GM12878 (cell line): ENCODE measurements around the gene OTUD4. TPM values are rescaled to one million over a fixed set of nuclear protein-coding genes. Genes with fewer than 3 reads are reported as not detected.
A peak's percentile ranks its signal among the peaks of the same experiment; 100 is the strongest.

Experiments used
- ATAC-seq: fragments of 200-7000 bp; cut with Tn5 transposase; 3 replicates; pipeline ENCODE4 v1.9.1; 2020; ENCODE audit warnings: mild to moderate bottlenecking, moderate library complexity
- BruUV-seq: library from RNA; stranded (reverse); fragments of 400-500 nt; replicated peaks from 2 replicates; lab custom pipeline; 2021; lab: Mats Ljungman, UMichigan
- CTCF ChIA-PET: fragments of 300-600 bp; sonication (Branson Sonifier 250); formaldehyde crosslinking; extraction: SDS; loops from one replicate; lab custom pipeline; 2021; ENCODE audit warnings: inconsistent platforms; lab: Yijun Ruan, JAX
- POLR2A ChIA-PET: fragments of 350-600 bp; formaldehyde crosslinking; extraction: SDS; loops from one replicate; lab custom pipeline; 2021; ENCODE audit warnings: inconsistent platforms; lab: Charles Lee
- RAD21 ChIA-PET: fragments of 300-600 bp; sonication (Branson Sonifier 250); formaldehyde crosslinking; loops from one replicate; lab custom pipeline; 2023; ENCODE audit warnings: antibody characterized with exemption; ENCODE audit not compliant: unreplicated experiment; lab: Charles Lee
- SMC1A ChIA-PET: fragments of 300-600 bp; sonication (Branson Sonifier 250); formaldehyde crosslinking; loops from one replicate; lab custom pipeline; 2023; ENCODE audit not compliant: unreplicated experiment, uncharacterized antibody; lab: Charles Lee
- DNase-seq: peaks from one replicate; pipeline ENCODE4 v3.0.0-alpha.2; 2011; ENCODE audit warnings: low read depth, low spot score
- FAIRE-seq: peaks from 3 replicates; lab custom pipeline; 2011; peaks lifted over from hg19 to GRCh38; lab: Jason Lieb, UNC
- H2AFZ ChIP-seq: 2 replicates; pipeline ENCODE4 v1.6.0; 2011; ENCODE audit warnings: low read depth, low read length, control low read depth; ENCODE audit not compliant: control insufficient read depth
- H3K27ac ChIP-seq: 2 replicates; pipeline ENCODE4 v1.5.1; 2011; ENCODE audit warnings: control low read depth; ENCODE audit not compliant: control insufficient read depth, insufficient read depth
- H3K27me3 ChIP-seq, 2 experiments: replicated peaks in 1 of 2; 2 replicates each; pipeline versions ENCODE4 v1.6.0 to v1.6.1; 2011; ENCODE audit warnings: low read length in 1 of 2; ENCODE audit not compliant: control insufficient read depth in 2 of 2, insufficient read depth in 2 of 2
- H3K36me3 ChIP-seq, 2 experiments: 2 replicates each; pipeline ENCODE4 v1.5.1; 2011; ENCODE audit warnings: low read length in 1 of 2; ENCODE audit not compliant: control insufficient read depth in 2 of 2, insufficient read depth in 2 of 2
- H3K4me1 ChIP-seq: 2 replicates; pipeline ENCODE4 v1.6.1; 2011; ENCODE audit warnings: mild to moderate bottlenecking, low read length, moderate library complexity, mixed read lengths; ENCODE audit not compliant: control insufficient read depth, insufficient read depth
- H3K4me2 ChIP-seq: 2 replicates; pipeline ENCODE4 v1.6.0; 2011; ENCODE audit warnings: control low read depth; ENCODE audit not compliant: control insufficient read depth, insufficient read depth
- H3K4me3 ChIP-seq: fragments of 200-600 bp; sonication (generic); 2 replicates; pipeline ENCODE4 v1.5.1; 2016
- H3K79me2 ChIP-seq: 2 replicates; pipeline ENCODE4 v1.6.0; 2011; ENCODE audit warnings: low read length; ENCODE audit not compliant: control insufficient read depth, insufficient read depth
- H3K9ac ChIP-seq: 2 replicates; pipeline ENCODE4 v1.8.0; 2011; ENCODE audit warnings: low read length, control low read depth, mixed read lengths; ENCODE audit not compliant: control insufficient read depth, insufficient read depth
- H3K9me3 ChIP-seq: replicated peaks from 3 replicates; pipeline ENCODE4 v1.5.1; 2011; ENCODE audit warnings: mild to moderate bottlenecking, low read length; ENCODE audit not compliant: control insufficient read depth, insufficient read depth
- H4K20me1 ChIP-seq: 2 replicates; pipeline ENCODE4 v1.6.0; 2011; ENCODE audit not compliant: control insufficient read depth, insufficient read depth
- BCL11A ChIP-seq: IDR thresholded peaks from 2 replicates; pipeline ENCODE4 v1.6.1; 2011; ENCODE audit warnings: low read depth, low read length
- BRCA1 ChIP-seq: IDR thresholded peaks from 2 replicates; pipeline ENCODE4 v1.6.1; 2011; ENCODE audit warnings: low read depth, low read length, improper control_type of control experiment
- CBX3 ChIP-seq: fragments of 200-600 bp; sonication (generic); IDR thresholded peaks from 2 replicates; pipeline ENCODE4 v1.6.1; 2016; ENCODE audit warnings: low read depth, borderline replicate concordance
- CHD2 ChIP-seq: IDR thresholded peaks from 2 replicates; pipeline ENCODE4 v1.6.1; 2011; ENCODE audit warnings: low read depth, low read length, improper control_type of control experiment, borderline replicate concordance
- CHD4 ChIP-seq: fragments of 200-600 bp; sonication (generic); IDR thresholded peaks from 2 replicates; pipeline ENCODE4 v1.6.1; 2016; ENCODE audit warnings: mild to moderate bottlenecking
- DPF2 ChIP-seq: fragments of 450-650 bp; IDR thresholded peaks from 2 replicates; pipeline ENCODE4 v1.6.1; 2017; ENCODE audit warnings: mild to moderate bottlenecking
- JUND ChIP-seq: IDR thresholded peaks from 2 replicates; pipeline ENCODE4 v1.6.1; 2012; ENCODE audit warnings: low read depth, mild to moderate bottlenecking, low read length, improper control_type of control experiment, moderate library complexity
- KDM1A ChIP-seq: fragments of 200-600 bp; sonication (generic); IDR thresholded peaks from 2 replicates; pipeline ENCODE4 v1.6.1; 2016; ENCODE audit warnings: borderline replicate concordance
- POLR2A ChIP-seq: IDR thresholded peaks from 2 replicates; pipeline ENCODE4 v1.6.1; 2011; ENCODE audit warnings: low read depth, mild to moderate bottlenecking, low read length
- SMAD5 ChIP-seq: IDR thresholded peaks from 2 replicates; pipeline ENCODE4 v1.6.1; 2016; ENCODE audit warnings: antibody characterized with exemption, low read depth
- SPI1 ChIP-seq: IDR thresholded peaks from 2 replicates; pipeline ENCODE4 v1.6.1; 2011; ENCODE audit warnings: low read depth, mild to moderate bottlenecking, low read length, moderate library complexity, borderline replicate concordance; ENCODE audit not compliant: insufficient read depth
- TBL1XR1 ChIP-seq: IDR thresholded peaks from 2 replicates; pipeline ENCODE4 v1.6.1; 2012; ENCODE audit warnings: low read depth, low read length, improper control_type of control experiment
- ZNF274 ChIP-seq: IDR thresholded peaks from one replicate; pipeline ENCODE4 v1.8.0; 2011; ENCODE audit not compliant: insufficient read length, insufficient read depth
- WGBS: methylation state at CpG from one replicate; pipeline ENCODE4 v1.1.6; 2016; ENCODE audit warnings: low lambda C conversion rate; ENCODE audit not compliant: insufficient replicate concordance, insufficient coverage; ENCODE audit errors: missing lambda C conversion rate; 5-methylcytosine and 5-hydroxymethylcytosine counted together
- in situ Hi-C: fragments of 300-500 bp; cut with MboI; formaldehyde crosslinking; loops from 9 replicates; pipeline ENCODE4 v1.14.3; 2018; ENCODE audit warnings: mixed read lengths
- intact Hi-C: fragments of 100-400 bp; cut with micrococcal nuclease; formaldehyde crosslinking; loops from one replicate; pipeline ENCODE4 v1.14.2; 2022; ENCODE audit not compliant: unreplicated experiment
- polyA plus RNA-seq, 11 experiments: library from polyadenylated mRNA; depleted of rRNA in 4 of 11; unstranded in 6 of 11; stranded (reverse) in 5 of 11; fragments of >200 nt; fragmentation: Nextera tagmentation in 4 of 11; fragmentation: Illumina TruSeq in 1 of 11; extraction: Ambion mirVana in 4 of 11; extraction: Trizol in 1 of 11; gene quantifications; 1 replicate in 1 of 11; 2 replicates in 10 of 11; pipeline versions ENCODE4 v1.2.1 to v1.2.3, GENCODE V29; 2011 to 2016; ENCODE audit warnings: inconsistent platforms in 2 of 11, missing spikeins in 2 of 11, low read depth in 1 of 11
- total RNA-seq, 4 experiments: library from RNA; depleted of rRNA in 3 of 4; stranded (reverse); fragments of >200 nt in 3 of 4; fragmentation: Illumina TruSeq in 1 of 4; extraction: Trizol in 1 of 4; gene quantifications; 2 replicates each; pipeline versions ENCODE4 v1.2.1 to v1.2.3, GENCODE V29; 2013 to 2021
- TF ChIP-seq, protein P1 (sequence below): fragments of 450-650 bp; IDR thresholded peaks from 2 replicates; pipeline ENCODE4 v1.6.1; 2016; ENCODE audit warnings: mild to moderate bottlenecking
- TF ChIP-seq, protein P2 (sequence below): fragments of 450-650 bp; IDR thresholded peaks from 2 replicates; pipeline ENCODE4 v1.6.1; 2017; ENCODE audit warnings: antibody characterized with exemption, mild to moderate bottlenecking, moderate library complexity
- TF ChIP-seq, protein P3 (sequence below): fragments of 450-650 bp; IDR thresholded peaks from 2 replicates; pipeline ENCODE4 v1.6.1; 2017; ENCODE audit warnings: mild to moderate bottlenecking, moderate library complexity

Gene OTUD4
- total and polyA plus RNA-seq, 10 of the 15 experiments (the other 5 are each of a cell fraction or from before 2014, with no cell fraction given), result 2.2 to 26.3 (median 14.2) TPM

DNA sequence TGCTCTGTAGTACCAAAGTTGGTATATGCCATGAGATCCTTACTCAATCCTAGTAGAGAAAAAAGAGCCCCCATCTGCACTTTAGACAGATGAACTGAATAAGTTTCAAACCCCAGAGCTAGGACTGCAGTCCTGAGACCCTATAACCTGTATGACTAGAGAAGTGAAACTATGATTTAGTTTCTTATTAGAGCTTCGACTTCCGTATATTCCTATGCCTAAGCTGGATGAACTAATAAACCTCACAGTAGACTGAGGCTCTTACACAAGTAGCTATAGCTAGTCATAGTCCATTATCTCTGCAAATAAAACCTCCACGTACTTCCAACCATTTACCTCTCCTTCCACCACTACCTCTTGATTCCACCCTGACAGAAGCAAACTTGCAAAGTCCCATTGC is 6.3 kb upstream of the OTUD4 start:
- WGBS, result 18% methylated on average over 3 of the region's 3 CpGs
- ChIA-PET CTCF (interaction anchor here (0.6 to 3.5 kb wide), 10 partner anchors 9 to 371 kb away, joined by 3 to 17 read pairs (median 4); no protein-coding TSS in a partner anchor), POLR2A (interaction anchor here (0.7 to 1.5 kb wide), 4 partner anchors 9 to 88 kb away, joined by 3 to 5 read pairs (median 4); partner anchors contain the start of gene ABCE1), SMC1A (interaction anchor here (0.5 to 2.0 kb wide), 14 partner anchors 8 to 1364 kb away, joined by 3 to 9 read pairs (median 4); partner anchors contain the start of genes ABCE1 and ANAPC10), RAD21 (interaction anchor here (0.7 to 2.0 kb wide), 6 partner anchors 8 to 423 kb away, joined by 3 to 12 read pairs (median 4); no protein-coding TSS in a partner anchor)
- Histone ChIP-seq H3K9ac (no peak overlapping the region), H4K20me1 (no peaks in the 10 kb centered on the region), H3K79me2 (no peaks in the 10 kb centered on the region), H2AFZ (peak overlapping the region; percentile 28; the same call in 1 of the 2 replicates), H3K36me3 (no peaks in the 10 kb centered on the region), H3K9me3 (no peaks in the 10 kb centered on the region), H3K27ac (no peak overlapping the region), H3K4me1 (peaks cover 35% of the 10 kb centered on the region), H3K4me2 (peak overlapping the region; percentile 67; the same call in 1 of the 2 replicates), H3K4me3 (no peak overlapping the region), H3K27me3 (no peaks in the 10 kb centered on the region)
- DNase-seq, result no peak
- intact Hi-C loops, result loop anchor here (10.0 kb wide), 1 partner anchor 1088 kb away; no protein-coding TSS in a partner anchor
- in situ Hi-C loops, result no loop called here
- ATAC-seq, result peak; percentile 88
- no TSS peak for BruUV-seq
- FAIRE-seq, result peak; percentile 75
- TF ChIP-seq SMAD5 (no peak), KDM1A (no peak), BCL11A (no peak), TBL1XR1 (no peak), SPI1 (peak; percentile 87), BRCA1 (no peak), POLR2A (no peak), CHD4 (no peak), ZNF274 (no peak), JUND (no peak), CBX3 (no peak), DPF2 (peak; percentile 68), CHD2 (no peak)
- TF ChIP-seq, protein P1, sequence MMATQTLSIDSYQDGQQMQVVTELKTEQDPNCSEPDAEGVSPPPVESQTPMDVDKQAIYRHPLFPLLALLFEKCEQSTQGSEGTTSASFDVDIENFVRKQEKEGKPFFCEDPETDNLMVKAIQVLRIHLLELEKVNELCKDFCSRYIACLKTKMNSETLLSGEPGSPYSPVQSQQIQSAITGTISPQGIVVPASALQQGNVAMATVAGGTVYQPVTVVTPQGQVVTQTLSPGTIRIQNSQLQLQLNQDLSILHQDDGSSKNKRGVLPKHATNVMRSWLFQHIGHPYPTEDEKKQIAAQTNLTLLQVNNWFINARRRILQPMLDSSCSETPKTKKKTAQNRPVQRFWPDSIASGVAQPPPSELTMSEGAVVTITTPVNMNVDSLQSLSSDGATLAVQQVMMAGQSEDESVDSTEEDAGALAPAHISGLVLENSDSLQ, result no peak
- TF ChIP-seq, protein P2, sequence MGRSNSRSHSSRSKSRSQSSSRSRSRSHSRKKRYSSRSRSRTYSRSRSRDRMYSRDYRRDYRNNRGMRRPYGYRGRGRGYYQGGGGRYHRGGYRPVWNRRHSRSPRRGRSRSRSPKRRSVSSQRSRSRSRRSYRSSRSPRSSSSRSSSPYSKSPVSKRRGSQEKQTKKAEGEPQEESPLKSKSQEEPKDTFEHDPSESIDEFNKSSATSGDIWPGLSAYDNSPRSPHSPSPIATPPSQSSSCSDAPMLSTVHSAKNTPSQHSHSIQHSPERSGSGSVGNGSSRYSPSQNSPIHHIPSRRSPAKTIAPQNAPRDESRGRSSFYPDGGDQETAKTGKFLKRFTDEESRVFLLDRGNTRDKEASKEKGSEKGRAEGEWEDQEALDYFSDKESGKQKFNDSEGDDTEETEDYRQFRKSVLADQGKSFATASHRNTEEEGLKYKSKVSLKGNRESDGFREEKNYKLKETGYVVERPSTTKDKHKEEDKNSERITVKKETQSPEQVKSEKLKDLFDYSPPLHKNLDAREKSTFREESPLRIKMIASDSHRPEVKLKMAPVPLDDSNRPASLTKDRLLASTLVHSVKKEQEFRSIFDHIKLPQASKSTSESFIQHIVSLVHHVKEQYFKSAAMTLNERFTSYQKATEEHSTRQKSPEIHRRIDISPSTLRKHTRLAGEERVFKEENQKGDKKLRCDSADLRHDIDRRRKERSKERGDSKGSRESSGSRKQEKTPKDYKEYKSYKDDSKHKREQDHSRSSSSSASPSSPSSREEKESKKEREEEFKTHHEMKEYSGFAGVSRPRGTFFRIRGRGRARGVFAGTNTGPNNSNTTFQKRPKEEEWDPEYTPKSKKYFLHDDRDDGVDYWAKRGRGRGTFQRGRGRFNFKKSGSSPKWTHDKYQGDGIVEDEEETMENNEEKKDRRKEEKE, result no peak
- TF ChIP-seq, protein P3, sequence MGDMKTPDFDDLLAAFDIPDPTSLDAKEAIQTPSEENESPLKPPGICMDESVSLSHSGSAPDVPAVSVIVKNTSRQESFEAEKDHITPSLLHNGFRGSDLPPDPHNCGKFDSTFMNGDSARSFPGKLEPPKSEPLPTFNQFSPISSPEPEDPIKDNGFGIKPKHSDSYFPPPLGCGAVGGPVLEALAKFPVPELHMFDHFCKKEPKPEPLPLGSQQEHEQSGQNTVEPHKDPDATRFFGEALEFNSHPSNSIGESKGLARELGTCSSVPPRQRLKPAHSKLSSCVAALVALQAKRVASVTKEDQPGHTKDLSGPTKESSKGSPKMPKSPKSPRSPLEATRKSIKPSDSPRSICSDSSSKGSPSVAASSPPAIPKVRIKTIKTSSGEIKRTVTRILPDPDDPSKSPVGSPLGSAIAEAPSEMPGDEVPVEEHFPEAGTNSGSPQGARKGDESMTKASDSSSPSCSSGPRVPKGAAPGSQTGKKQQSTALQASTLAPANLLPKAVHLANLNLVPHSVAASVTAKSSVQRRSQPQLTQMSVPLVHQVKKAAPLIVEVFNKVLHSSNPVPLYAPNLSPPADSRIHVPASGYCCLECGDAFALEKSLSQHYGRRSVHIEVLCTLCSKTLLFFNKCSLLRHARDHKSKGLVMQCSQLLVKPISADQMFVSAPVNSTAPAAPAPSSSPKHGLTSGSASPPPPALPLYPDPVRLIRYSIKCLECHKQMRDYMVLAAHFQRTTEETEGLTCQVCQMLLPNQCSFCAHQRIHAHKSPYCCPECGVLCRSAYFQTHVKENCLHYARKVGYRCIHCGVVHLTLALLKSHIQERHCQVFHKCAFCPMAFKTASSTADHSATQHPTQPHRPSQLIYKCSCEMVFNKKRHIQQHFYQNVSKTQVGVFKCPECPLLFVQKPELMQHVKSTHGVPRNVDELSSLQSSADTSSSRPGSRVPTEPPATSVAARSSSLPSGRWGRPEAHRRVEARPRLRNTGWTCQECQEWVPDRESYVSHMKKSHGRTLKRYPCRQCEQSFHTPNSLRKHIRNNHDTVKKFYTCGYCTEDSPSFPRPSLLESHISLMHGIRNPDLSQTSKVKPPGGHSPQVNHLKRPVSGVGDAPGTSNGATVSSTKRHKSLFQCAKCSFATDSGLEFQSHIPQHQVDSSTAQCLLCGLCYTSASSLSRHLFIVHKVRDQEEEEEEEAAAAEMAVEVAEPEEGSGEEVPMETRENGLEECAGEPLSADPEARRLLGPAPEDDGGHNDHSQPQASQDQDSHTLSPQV, result no peak
